ENCODE measurements around the gene UBL4A. TPM values are rescaled to one million over a fixed set of nuclear protein-coding genes. Genes with fewer than 3 reads are reported as not detected.

UBL4A gene
- total and polyA plus RNA-seq, 7 donors, result 38.3 to 118 (median 64.4) TPM

GRCh38 chrX:154485150-154486051 is 1.0 kb downstream of the UBL4A start:
- WGBS, 3 donors, result 20 to 55% (median 53%) methylated on average over 17 to 35 of the region's 35 CpGs
- no peak for DNase-seq
- peaks cover 2 to 11% of the 10 kb centered on the region in 2 donors for H3K36me3 ChIP-seq (ENCODE audit: insufficient read depth in 1 of 2, low read depth in 1 of 2)
- no peaks in the 10 kb centered on the region for H3K9me3 ChIP-seq
- H3K4me1 ChIP-seq, result peaks cover 10% of the 10 kb centered on the region
- intact Hi-C loops (cut with DNase I), result no loop called here
- peak overlapping the region; percentile 74 for H3K4me3 ChIP-seq
- no peak for TF ChIP-seq CTCF (IDR thresholded peaks at IDR 0.05)
- H3K27me3 ChIP-seq (ENCODE audit: insufficient read depth in 3 of 3, low read length in 2 of 3), result no peaks in the 10 kb centered on the region
- peak in 3 of 4 donors; percentile 12 to 34 (median 24) for ATAC-seq
- H3K27ac ChIP-seq, result peak overlapping the region; percentile 89

GRCh38 chrX:154484255-154485149 is 1.9 kb downstream of the UBL4A start:
- peak overlapping the region; percentile 74 for H3K4me3 ChIP-seq

GRCh38 chrX:154483325-154483724 is 3.1 kb downstream of the UBL4A start:
- H3K4me3 ChIP-seq, result no peak overlapping the region
- ATAC-seq (no peak), DNase-seq (no peak)
- 68 to 88% (median 77%) methylated on average over 6 to 7 of the region's 7 CpGs for WGBS, 3 donors
- intact Hi-C loops (cut with DNase I), result no loop called here
- H3K36me3 ChIP-seq (ENCODE audit: insufficient read depth in 1 of 2, low read depth in 1 of 2), result peaks cover 2 to 11% of the 10 kb centered on the region in 2 donors
- H3K27me3 ChIP-seq (ENCODE audit: insufficient read depth in 3 of 3, low read length in 2 of 3), result no peaks in the 10 kb centered on the region
- no peak for TF ChIP-seq CTCF (IDR thresholded peaks at IDR 0.05)
- H3K9me3 ChIP-seq, result no peaks in the 10 kb centered on the region
- peak overlapping the region; percentile 89 for H3K27ac ChIP-seq
- H3K4me1 ChIP-seq, result peaks cover 10% of the 10 kb centered on the region

More at GRCh38 chrX:154484255-154485149, 1.9 kb downstream of the UBL4A start:
- no peaks in the 10 kb centered on the region for H3K27me3 ChIP-seq (ENCODE audit: insufficient read depth in 3 of 3, low read length in 2 of 3)
- H3K36me3 ChIP-seq (ENCODE audit: insufficient read depth in 1 of 2, low read depth in 1 of 2), result peaks cover 2 to 11% of the 10 kb centered on the region in 2 donors
- H3K4me1 ChIP-seq, result peaks cover 10% of the 10 kb centered on the region
- WGBS, 3 donors, result 56 to 67% (median 61%) methylated on average over 13 to 16 of the region's 16 CpGs
- H3K9me3 ChIP-seq, result no peaks in the 10 kb centered on the region
- no peak for TF ChIP-seq CTCF (IDR thresholded peaks at IDR 0.05)
- intact Hi-C loops (cut with DNase I), result no loop called here
- H3K27ac ChIP-seq, result peak overlapping the region; percentile 89
- ATAC-seq (peak; percentile 45 to 70 (median 58)), DNase-seq (no peak)

GRCh38 chrX:154482786-154483185 is 3.6 kb downstream of the UBL4A start:
- Histone ChIP-seq H3K36me3 (ENCODE audit: insufficient read depth in 1 of 2, low read depth in 1 of 2) (peaks cover 2 to 6% of the 10 kb centered on the region in 2 donors), H3K27me3 (ENCODE audit: insufficient read depth in 3 of 3, low read length in 2 of 3) (no peaks in the 10 kb centered on the region), H3K4me3 (no peak overlapping the region), H3K27ac (peak overlapping the region; percentile 23), H3K9me3 (no peaks in the 10 kb centered on the region), H3K4me1 (peaks cover 10% of the 10 kb centered on the region)
- intact Hi-C loops (cut with DNase I), result no loop called here
- TF ChIP-seq CTCF (IDR thresholded peaks at IDR 0.05), result no peak
- DNase-seq (no peak), ATAC-seq (no peak)
- 64 to 74% (median 69%) methylated on average over 7 of the region's 7 CpGs for WGBS, 3 donors

All from psoas muscle (tissue), 8 donors.